GM12864 (cell line): Measurements from ENCODE around the gene ZNF385C.

ENCODE experiments used
- DNase-seq: peaks from one replicate; pipeline ENCODE4 v3.0.0-alpha.2; 2011; ENCODE audit warnings: low read depth
- H3K4me3 ChIP-seq: 2 replicates; pipeline ENCODE4 v1.5.1; 2011; ENCODE audit warnings: mild to moderate bottlenecking, low read depth, low read length, control low read depth
- TF ChIP-seq, protein P1 (sequence below): IDR thresholded peaks from 2 replicates; pipeline ENCODE4 v1.5.1; 2011; ENCODE audit warnings: low read depth, mild to moderate bottlenecking, moderate library complexity, low read length, control low read depth, inconsistent platforms; ENCODE audit errors: missing control alignments

ZNF385C gene

GRCh38 chr17:42052346-42052877 is 45.9 kb downstream of the ZNF385C start:
- DNase-seq: no peak

GRCh38 chr17:42051645-42052044 is 46.6 kb downstream of the ZNF385C start:
- TF ChIP-seq, protein P1, sequence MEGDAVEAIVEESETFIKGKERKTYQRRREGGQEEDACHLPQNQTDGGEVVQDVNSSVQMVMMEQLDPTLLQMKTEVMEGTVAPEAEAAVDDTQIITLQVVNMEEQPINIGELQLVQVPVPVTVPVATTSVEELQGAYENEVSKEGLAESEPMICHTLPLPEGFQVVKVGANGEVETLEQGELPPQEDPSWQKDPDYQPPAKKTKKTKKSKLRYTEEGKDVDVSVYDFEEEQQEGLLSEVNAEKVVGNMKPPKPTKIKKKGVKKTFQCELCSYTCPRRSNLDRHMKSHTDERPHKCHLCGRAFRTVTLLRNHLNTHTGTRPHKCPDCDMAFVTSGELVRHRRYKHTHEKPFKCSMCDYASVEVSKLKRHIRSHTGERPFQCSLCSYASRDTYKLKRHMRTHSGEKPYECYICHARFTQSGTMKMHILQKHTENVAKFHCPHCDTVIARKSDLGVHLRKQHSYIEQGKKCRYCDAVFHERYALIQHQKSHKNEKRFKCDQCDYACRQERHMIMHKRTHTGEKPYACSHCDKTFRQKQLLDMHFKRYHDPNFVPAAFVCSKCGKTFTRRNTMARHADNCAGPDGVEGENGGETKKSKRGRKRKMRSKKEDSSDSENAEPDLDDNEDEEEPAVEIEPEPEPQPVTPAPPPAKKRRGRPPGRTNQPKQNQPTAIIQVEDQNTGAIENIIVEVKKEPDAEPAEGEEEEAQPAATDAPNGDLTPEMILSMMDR: no peak
- DNase-seq: no peak
- H3K4me3 ChIP-seq: no peak overlapping the region

More at GRCh38 chr17:42052346-42052877, 45.9 kb downstream of the ZNF385C start:
- H3K4me3 ChIP-seq: no peak overlapping the region
- TF ChIP-seq, protein P1: no peak

GRCh38 chr17:42051013-42051400 is 47.3 kb downstream of the ZNF385C start:
- H3K4me3 ChIP-seq: no peak overlapping the region
- TF ChIP-seq, protein P1: no peak
- no peak for DNase-seq

DNA sequence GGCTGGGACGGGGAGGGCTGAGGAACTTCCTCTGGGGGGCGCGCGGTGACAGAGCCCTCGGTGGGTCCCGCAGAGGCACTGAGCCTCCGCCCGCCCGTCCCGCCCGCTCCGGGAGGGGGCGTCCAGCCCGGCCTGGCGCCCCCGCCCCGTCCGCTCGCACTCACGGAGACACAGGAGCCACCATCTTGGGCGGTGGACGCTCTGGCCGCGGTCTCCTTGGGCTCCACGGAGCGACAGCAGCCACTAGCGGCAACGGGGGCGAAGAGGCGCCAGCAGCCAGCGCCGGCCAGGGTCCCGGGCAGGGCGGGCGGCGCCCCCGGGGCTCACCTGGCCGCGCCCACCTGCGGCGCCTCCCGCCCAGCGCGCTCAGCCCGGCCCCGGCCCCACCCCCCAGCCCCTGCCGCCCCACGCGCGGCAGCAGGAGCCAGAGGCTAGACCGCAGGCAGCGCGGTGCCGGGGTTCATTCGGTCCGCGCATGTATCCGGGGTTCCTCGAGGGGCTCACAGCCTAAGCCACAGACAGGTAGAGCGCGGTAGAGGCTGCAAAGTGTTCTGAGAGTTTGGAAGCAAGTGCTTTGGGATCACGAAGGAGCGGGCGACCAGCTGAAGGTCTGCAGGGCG is 47.8 kb downstream of the ZNF385C start, which contains the start of gene C17orf113:
Gene C17orf113, minus strand, starts transcription at position 209 of the 620 bp plus-strand sequence. CDS start 7,225 bp downstream, outside the sequence.
- H3K4me3 ChIP-seq: peak within 1 kb of the TSS; percentile 34
- TF ChIP-seq, protein P1: peak; percentile 38
- DNase-seq: no peak

DNA sequence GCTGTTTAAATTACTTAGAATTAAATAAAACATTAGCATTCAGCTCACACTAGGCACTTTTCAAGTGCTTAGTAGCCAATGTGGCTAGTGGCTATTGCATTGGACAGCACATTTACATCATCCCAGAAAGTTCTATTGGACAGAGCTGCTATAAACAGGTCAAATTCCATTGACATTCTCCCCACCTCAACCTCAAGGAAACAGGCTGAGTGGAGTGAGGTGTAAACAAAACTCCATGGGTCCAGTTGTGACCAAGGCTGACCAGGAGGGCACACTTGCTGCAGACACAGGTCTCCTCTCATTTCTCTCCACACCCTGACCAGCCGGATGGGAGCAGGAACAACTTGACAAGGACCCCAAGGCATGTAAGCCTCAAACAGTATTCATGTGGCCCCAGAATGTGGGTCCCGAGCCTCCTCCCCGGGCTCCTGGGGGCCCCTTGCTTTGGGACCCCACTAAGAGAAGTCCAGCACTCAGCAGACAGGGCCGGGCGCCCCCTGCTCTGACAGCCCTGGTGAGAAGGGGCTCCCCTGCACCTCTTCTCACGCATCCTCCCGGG is 48.4 kb downstream of the ZNF385C start:
- no peak for DNase-seq
- TF ChIP-seq, protein P1: no peak
- peak overlapping the region; percentile 34 for H3K4me3 ChIP-seq

DNA sequence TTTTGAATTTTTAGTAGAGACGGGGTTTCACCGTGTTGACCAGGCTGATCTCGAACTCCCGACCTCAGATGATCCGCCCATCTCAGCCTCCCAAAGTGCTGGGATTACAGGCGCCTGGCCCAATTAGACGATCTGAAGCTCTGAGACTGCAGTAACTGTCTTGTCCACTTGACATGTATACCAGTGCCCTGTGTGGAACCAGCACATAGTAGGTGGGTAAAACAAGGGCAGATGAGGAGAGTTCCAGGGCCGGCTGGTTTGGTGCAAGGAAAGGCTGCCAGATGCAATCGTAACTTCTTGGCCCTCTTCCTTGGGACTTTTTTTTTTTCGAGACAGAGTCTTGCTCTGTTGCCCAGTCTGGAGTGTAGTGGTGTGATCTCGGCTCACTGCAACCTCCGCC is 50.9 kb downstream of the ZNF385C start:
- TF ChIP-seq, protein P1: no peak
- H3K4me3 ChIP-seq: no peak overlapping the region
- no peak for DNase-seq
